Fibroblast of pulmonary artery (primary cell): ENCODE measurements around the gene RDH16.

ENCODE experiments used
- DNase-seq: peaks from one replicate; pipeline ENCODE4 v3.0.0-alpha.2; 2010; ENCODE audit warnings: low read depth
- H3K4me3 ChIP-seq: replicated peaks from 2 replicates; pipeline ENCODE4 v1.5.1; 2011; ENCODE audit warnings: low read depth, mild to moderate bottlenecking, control low read depth, low read length, moderate library complexity
- CTCF ChIP-seq: IDR thresholded peaks from 2 replicates; pipeline ENCODE4 v1.5.1; 2011; ENCODE audit warnings: mild to moderate bottlenecking, control low read depth, low read length, inconsistent platforms; ENCODE audit errors: missing control alignments

Gene RDH16

GRCh38 chr12:56957229-56958052, at the start of gene RDH16:
Gene RDH16 (minus strand): TSS chr12:56957608. CDS start chr12:56957462, 146 bp downstream.
- no peak within 1 kb of the TSS for H3K4me3 ChIP-seq
- no peak for TF ChIP-seq CTCF
- DNase-seq, result no peak

GRCh38 chr12:57006809-57007475, 49.5 kb upstream of the RDH16 start:
- H3K4me3 ChIP-seq, result peak overlapping the region; percentile 41
- no peak for DNase-seq
- no peak for TF ChIP-seq CTCF

GRCh38 chr12:57005980-57006808, 48.8 kb upstream of the RDH16 start, which contains the start of gene ZBTB39:
Gene ZBTB39 (minus strand): TSS chr12:57006546. CDS start chr12:57004917, 1,629 bp downstream.
- DNase-seq, result peak; percentile 55
- H3K4me3 ChIP-seq, result peak within 1 kb of the TSS; percentile 80
- peak; percentile 17 for TF ChIP-seq CTCF

GRCh38 chr12:57004651-57005050, 47.2 kb upstream of the RDH16 start:
- TF ChIP-seq CTCF, result no peak
- H3K4me3 ChIP-seq, result no peak overlapping the region
- DNase-seq, result no peak

- TF ChIP-seq CTCF, result no peak
- DNase-seq, result no peak
These were observed 46.0 kb upstream of the RDH16 start for GRCh38 chr12:57003395-57003794.

GRCh38 chr12:57001448-57001906, 44.1 kb upstream of the RDH16 start:
- H3K4me3 ChIP-seq, result no peak overlapping the region
- DNase-seq, result peak; percentile 76
- TF ChIP-seq CTCF, result peak; percentile 81

More at GRCh38 chr12:57003395-57003794, 46.0 kb upstream of the RDH16 start:
- no peak overlapping the region for H3K4me3 ChIP-seq
